Measurements from ENCODE around the gene STRIP2.
"Not testable (repeated sequence)": the region's sequence is repeated elsewhere in the genome, so short reads cannot be mapped to it uniquely, and the experiment has no call there.

Gene STRIP2

GRCh38 chr7:129530795-129531391 is 96.7 kb downstream of the STRIP2 start:
- no peak for DNase-seq (ENCODE audit: low spot score)

DNA sequence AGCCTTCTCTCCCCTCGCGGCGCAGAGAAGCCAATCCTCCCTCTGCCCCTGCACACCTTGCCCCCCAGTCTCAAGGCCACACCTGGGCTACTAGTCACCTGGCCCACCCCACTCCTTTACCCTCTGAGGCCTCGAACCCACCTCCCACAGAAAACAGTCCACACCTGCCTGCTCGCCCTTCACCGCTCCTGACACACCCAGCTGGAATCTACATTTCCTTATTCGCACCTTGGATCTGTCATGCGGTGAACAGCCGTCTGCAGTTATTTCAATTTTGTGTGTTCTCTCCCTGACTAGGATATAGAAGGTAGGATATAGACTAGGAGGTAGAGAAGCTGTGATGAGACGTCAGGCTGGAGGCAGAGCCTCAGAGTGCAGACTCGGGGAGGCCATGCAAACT is 97.5 kb downstream of the STRIP2 start:
- no peak for DNase-seq (ENCODE audit: low spot score)

DNA sequence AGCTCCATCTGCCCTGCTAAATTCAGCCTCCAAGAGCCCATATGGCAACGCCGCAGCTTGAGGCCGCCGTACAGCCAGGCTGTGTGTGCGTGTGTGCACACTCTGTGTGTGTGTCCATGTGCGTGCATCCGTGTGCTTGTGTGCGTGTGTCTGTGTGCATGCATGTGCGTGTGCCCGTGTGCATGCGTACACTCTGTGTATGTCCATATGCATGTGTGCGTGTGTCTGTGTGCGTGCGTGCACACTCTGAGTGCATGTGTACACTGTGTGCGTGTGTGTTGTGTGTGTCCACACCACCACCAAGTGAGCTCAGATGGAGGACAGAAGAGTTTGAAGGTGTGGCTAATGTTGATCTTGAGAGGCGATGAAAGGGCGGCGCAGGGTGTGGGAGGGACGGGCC is 98.1 kb downstream of the STRIP2 start:
- no peak for DNase-seq (ENCODE audit: low spot score)

DNA sequence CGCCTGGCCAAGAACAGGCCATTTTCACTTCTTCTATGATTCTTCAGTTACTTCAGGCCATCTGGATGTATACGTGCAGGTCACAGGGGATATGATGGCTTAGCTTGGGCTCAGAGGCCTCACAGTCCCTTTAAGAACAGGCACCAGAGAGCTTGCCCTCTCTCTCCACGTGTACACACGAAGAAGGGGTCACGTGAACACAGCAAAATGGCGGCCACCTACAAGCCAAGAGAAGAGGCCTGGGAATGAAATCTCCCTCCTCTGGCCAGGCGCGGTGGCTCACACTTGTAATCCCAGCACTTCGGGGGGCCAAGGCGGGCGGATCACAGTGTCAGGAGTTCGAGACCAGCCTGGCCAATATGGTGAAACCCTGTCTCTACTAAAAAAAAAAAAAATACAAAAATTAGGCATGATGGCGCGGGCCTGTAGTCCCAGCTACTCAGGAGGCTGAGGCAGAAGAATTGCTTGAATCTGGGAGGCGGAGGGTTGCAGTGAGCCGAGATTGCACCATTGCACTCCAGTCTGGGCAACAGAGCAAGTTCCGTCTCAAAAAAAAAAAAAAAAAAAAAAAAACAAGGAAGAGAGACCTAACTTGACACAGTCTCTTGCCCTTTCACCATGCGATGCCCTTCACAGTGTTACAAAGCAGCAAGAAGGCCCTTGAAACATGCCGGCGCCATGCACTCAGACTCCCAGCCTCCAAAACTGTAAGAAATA is 100.5 kb downstream of the STRIP2 start:
- DNase-seq (ENCODE audit: low spot score) = not testable (repeated sequence)

DNA sequence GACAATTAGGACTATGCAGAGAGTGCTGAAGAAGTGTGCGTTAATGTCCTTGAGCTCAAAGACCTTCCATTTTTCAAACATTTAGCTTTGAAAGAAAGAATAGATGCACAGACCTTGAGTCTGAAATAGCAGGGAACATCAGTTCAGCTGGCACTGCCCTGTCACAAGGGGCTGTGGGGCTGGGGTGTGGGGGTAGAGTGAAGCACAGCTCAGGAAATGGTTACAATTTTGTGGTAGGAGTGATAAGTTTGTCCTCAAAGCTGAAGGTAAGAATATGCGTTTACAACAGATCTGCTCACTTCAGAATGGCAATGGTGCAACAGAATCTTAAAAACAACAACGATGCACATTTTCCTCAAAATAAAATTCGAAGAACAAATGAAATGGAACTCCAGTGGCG is 101.7 kb downstream of the STRIP2 start:
- DNase-seq (ENCODE audit: low spot score) = no peak

GRCh38 chr7:129536323-129536722 is 102.1 kb downstream of the STRIP2 start:
- DNase-seq (ENCODE audit: low spot score) = no peak
